Natural killer cell (primary cell): ENCODE measurements around the gene EVL. TPM values are rescaled to one million over a fixed set of nuclear protein-coding genes. Genes with fewer than 3 reads are reported as not detected.

Source experiments
- ATAC-seq, 3 donors: fragments of 150-1000 bp in 2 of 3; fragments of 200-7000 bp in 1 of 3; cut with Tn5 transposase; 1 replicate in 1 of 3; 2 replicates in 2 of 3; pipeline ENCODE4 v1.10.0; 2021; ENCODE audit warnings: mild to moderate bottlenecking in 2 of 3, moderate library complexity in 2 of 3
- DNase-seq, 2 donors: peaks; one replicate each; pipeline versions ENCODE4 v3.0.0 to v3.0.0-alpha.2; 2013 to 2021; ENCODE audit warnings: mixed read lengths in 1 of 2
- H3K27ac ChIP-seq: one replicate; pipeline ENCODE4 v1.5.1; 2013; ENCODE audit warnings: mild to moderate bottlenecking, low read length
- H3K27me3 ChIP-seq: one replicate; pipeline ENCODE4 v1.6.1; 2013; ENCODE audit warnings: low read length; ENCODE audit not compliant: control insufficient read depth, insufficient read depth
- H3K36me3 ChIP-seq: one replicate; pipeline ENCODE4 v1.6.1; 2013; ENCODE audit warnings: low read length; ENCODE audit not compliant: control insufficient read depth, insufficient read depth
- H3K4me1 ChIP-seq: one replicate; pipeline ENCODE4 v1.6.1; 2013; ENCODE audit warnings: low read length; ENCODE audit not compliant: control insufficient read depth, insufficient read depth
- H3K4me3 ChIP-seq: one replicate; pipeline ENCODE4 v1.5.1; 2013; ENCODE audit warnings: low read length
- H3K9me3 ChIP-seq: one replicate; pipeline ENCODE4 v1.6.1; 2013; ENCODE audit warnings: low read length; ENCODE audit not compliant: control insufficient read depth, insufficient read depth
- H3K27ac Mint-ChIP-seq, 2 donors: one replicate each; pipeline ENCODE4 v1.8.0; 2022; ENCODE audit warnings: mild to moderate bottlenecking in 2 of 2, mixed read lengths in 2 of 2, moderate library complexity in 1 of 2
- H3K27me3 Mint-ChIP-seq, 2 donors: one replicate each; pipeline ENCODE4 v1.8.0; 2022; ENCODE audit warnings: low read depth in 2 of 2, mixed read lengths in 2 of 2
- H3K36me3 Mint-ChIP-seq: one replicate; pipeline ENCODE4 v1.8.0; 2022; ENCODE audit warnings: mixed read lengths
- H3K4me1 Mint-ChIP-seq, 2 donors: one replicate each; pipeline ENCODE4 v1.8.0; 2022; ENCODE audit warnings: mixed read lengths in 2 of 2
- H3K4me3 Mint-ChIP-seq: one replicate; pipeline ENCODE4 v1.8.0; 2022; ENCODE audit warnings: mild to moderate bottlenecking, moderate library complexity, mixed read lengths
- H3K9me3 Mint-ChIP-seq, 2 donors: one replicate each; pipeline ENCODE4 v1.8.0; 2022; ENCODE audit warnings: mixed read lengths in 2 of 2
- CTCF ChIP-seq: fragments of 200-600 bp; IDR thresholded peaks from one replicate; pipeline ENCODE4 v1.8.0; 2022; ENCODE audit warnings: antibody characterized with exemption
- WGBS: methylation state at CpG from one replicate; pipeline ENCODE4 v1.1.7; 2013; ENCODE audit warnings: missing lambda C conversion rate; ENCODE audit not compliant: insufficient coverage; 5-methylcytosine and 5-hydroxymethylcytosine counted together
- intact Hi-C: fragments of 100-400 bp; cut with micrococcal nuclease; formaldehyde crosslinking; loops from one replicate; pipeline ENCODE4 v1.14.2; 2022
- total RNA-seq, 4 donors: library from RNA; stranded (reverse); fragments of 120-200 nt in 1 of 4; gene quantifications; one replicate each; pipeline versions ENCODE4 v1.2.3 to v1.2.4, GENCODE V29; 2013 to 2022

The EVL gene
- total RNA-seq, 3 donors from 2014 or later (not counting 1 experiment from before 2014, with no cell fraction given), result 882 to 1,108 (median 986) TPM

GRCh38 chr14:100106250-100107112 is 41.3 kb downstream of the EVL start:
- peaks cover 11% of the 10 kb centered on the region for H3K36me3 Mint-ChIP-seq
- 65% methylated on average over 15 of the region's 17 CpGs for WGBS

GRCh38 chr14:100107236-100107635 is 42.0 kb downstream of the EVL start:
- peaks cover 73% of the 10 kb centered on the region for H3K36me3 ChIP-seq
- intact Hi-C loops, result no loop called here
- WGBS, result 51% methylated on average over 5 of the region's 5 CpGs
- DNase-seq (peak in 1 of 2 donors; percentile 42), ATAC-seq (peak in 1 of 3 donors; percentile 15)
- Mint-ChIP-seq H3K27me3 (no peaks in the 10 kb centered on the region), H3K4me1 (peaks cover 78 to 92% of the 10 kb centered on the region in 2 donors), H3K4me3 (peak overlapping the region; percentile 78), H3K9me3 (no peaks in the 10 kb centered on the region), H3K27ac (peak overlapping the region; percentile 87 to 93), H3K36me3 (peaks cover 11% of the 10 kb centered on the region)
- H3K27me3 ChIP-seq, result no peaks in the 10 kb centered on the region
- H3K4me3 ChIP-seq, result no peak overlapping the region
- peaks cover 83% of the 10 kb centered on the region for H3K4me1 ChIP-seq
- H3K27ac ChIP-seq, result peak overlapping the region; percentile 50
- no peak for TF ChIP-seq CTCF
- no peaks in the 10 kb centered on the region for H3K9me3 ChIP-seq

More at GRCh38 chr14:100106250-100107112, 41.3 kb downstream of the EVL start:
- DNase-seq, result peak in 1 of 2 donors; percentile 85
- peaks cover 74 to 88% of the 10 kb centered on the region in 2 donors for H3K4me1 Mint-ChIP-seq
- Histone ChIP-seq H3K27me3 (no peaks in the 10 kb centered on the region), H3K4me1 (peaks cover 79% of the 10 kb centered on the region), H3K9me3 (no peaks in the 10 kb centered on the region), H3K27ac (peak overlapping the region; percentile 50), H3K36me3 (peaks cover 70% of the 10 kb centered on the region), H3K4me3 (no peak overlapping the region)
- peak overlapping the region; percentile 87 to 93 for H3K27ac Mint-ChIP-seq
- H3K4me3 Mint-ChIP-seq, result peak overlapping the region; percentile 78
- intact Hi-C loops, result no loop called here
- no peaks in the 10 kb centered on the region for H3K9me3 Mint-ChIP-seq
- no peak for TF ChIP-seq CTCF
- ATAC-seq, result no peak
- H3K27me3 Mint-ChIP-seq, result no peaks in the 10 kb centered on the region

GRCh38 chr14:100108042-100108825 is 43.0 kb downstream of the EVL start:
- H3K27ac ChIP-seq, result peak overlapping the region; percentile 52
- Mint-ChIP-seq H3K27me3 (no peaks in the 10 kb centered on the region), H3K4me3 (peak overlapping the region; percentile 78), H3K4me1 (peaks cover 82 to 92% of the 10 kb centered on the region in 2 donors), H3K36me3 (peaks cover 18% of the 10 kb centered on the region), H3K9me3 (no peaks in the 10 kb centered on the region), H3K27ac (peak overlapping the region; percentile 87 to 93)
- intact Hi-C loops, result loop anchor here (1.0 kb wide), 3 partner anchors 36 to 126 kb away; no protein-coding TSS in a partner anchor
- H3K4me3 ChIP-seq, result no peak overlapping the region
- 40% methylated on average over 13 of the region's 13 CpGs for WGBS
- no peaks in the 10 kb centered on the region for H3K9me3 ChIP-seq
- peaks cover 76% of the 10 kb centered on the region for H3K36me3 ChIP-seq
- H3K4me1 ChIP-seq, result peaks cover 77% of the 10 kb centered on the region
- TF ChIP-seq CTCF, result peak; percentile 94
- no peaks in the 10 kb centered on the region for H3K27me3 ChIP-seq
- DNase-seq, result peak; percentile 87 to 93
- peak; percentile 75 to 85 (median 78) for ATAC-seq
